Thyroid gland (tissue), 4 donors: Measurements from ENCODE around the gene IGFL3.

ENCODE experiments used
- POLR2A ChIP-seq, 2 donors: fragments of 450-650 bp; IDR thresholded peaks; one replicate each; pipeline ENCODE4 v1.6.1; 2017; ENCODE audit warnings: antibody characterized with exemption in 2 of 2, mild to moderate bottlenecking in 2 of 2, moderate library complexity in 1 of 2
- TF ChIP-seq, protein P1 (sequence below), 6 experiments: fragments of 200-600 bp in 3 of 6; fragments of 450-650 bp in 3 of 6; sonication (generic) in 3 of 6; IDR thresholded peaks; one replicate each; pipeline ENCODE4 v1.5.1; 2016 to 2019; ENCODE audit warnings: antibody characterized with exemption in 6 of 6, mild to moderate bottlenecking in 2 of 6, inconsistent platforms in 1 of 6, moderate library complexity in 1 of 6

DNA sequence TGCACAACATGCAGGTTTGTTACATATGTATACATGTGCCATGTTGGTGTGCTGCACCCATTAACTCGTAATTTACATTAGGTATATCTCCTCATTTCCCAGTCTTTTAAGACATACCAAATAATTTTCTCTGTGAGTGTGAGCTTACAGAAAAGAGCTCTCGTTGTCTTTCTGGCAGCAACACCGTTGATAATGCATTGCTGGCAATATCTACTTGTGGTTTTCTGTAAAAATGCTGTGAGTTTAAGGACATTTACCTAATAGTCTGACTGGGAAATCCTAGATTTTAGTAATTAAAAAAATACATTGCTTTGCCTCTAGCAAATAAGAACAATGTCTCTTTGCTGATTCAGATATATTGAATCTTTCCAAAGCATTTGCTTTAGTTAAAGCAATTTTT, 8.4 kb downstream of the IGFL3 start:
- TF ChIP-seq, protein P1, sequence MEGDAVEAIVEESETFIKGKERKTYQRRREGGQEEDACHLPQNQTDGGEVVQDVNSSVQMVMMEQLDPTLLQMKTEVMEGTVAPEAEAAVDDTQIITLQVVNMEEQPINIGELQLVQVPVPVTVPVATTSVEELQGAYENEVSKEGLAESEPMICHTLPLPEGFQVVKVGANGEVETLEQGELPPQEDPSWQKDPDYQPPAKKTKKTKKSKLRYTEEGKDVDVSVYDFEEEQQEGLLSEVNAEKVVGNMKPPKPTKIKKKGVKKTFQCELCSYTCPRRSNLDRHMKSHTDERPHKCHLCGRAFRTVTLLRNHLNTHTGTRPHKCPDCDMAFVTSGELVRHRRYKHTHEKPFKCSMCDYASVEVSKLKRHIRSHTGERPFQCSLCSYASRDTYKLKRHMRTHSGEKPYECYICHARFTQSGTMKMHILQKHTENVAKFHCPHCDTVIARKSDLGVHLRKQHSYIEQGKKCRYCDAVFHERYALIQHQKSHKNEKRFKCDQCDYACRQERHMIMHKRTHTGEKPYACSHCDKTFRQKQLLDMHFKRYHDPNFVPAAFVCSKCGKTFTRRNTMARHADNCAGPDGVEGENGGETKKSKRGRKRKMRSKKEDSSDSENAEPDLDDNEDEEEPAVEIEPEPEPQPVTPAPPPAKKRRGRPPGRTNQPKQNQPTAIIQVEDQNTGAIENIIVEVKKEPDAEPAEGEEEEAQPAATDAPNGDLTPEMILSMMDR (IDR thresholded peaks at IDR 0.05): no peak
- TF ChIP-seq POLR2A (IDR thresholded peaks at IDR 0.05): no peak
